Loucy (cell line): ENCODE measurements around the gene PLEKHG5.

ENCODE experiments used
- EZH2phosphoT487 ChIP-seq: fragments of 200-600 bp; IDR thresholded peaks from 2 replicates; pipeline ENCODE4 v1.6.1; 2018; ENCODE audit warnings: antibody characterized with exemption, mild to moderate bottlenecking, moderate library complexity, borderline replicate concordance
- TF ChIP-seq, protein P1 (sequence below): fragments of 200-600 bp; sonication (generic); conservative IDR thresholded peaks from 2 replicates; pipeline ENCODE4 v1.5.1; 2014; ENCODE audit warnings: mild to moderate bottlenecking, antibody characterized with exemption, low read length

DNA sequence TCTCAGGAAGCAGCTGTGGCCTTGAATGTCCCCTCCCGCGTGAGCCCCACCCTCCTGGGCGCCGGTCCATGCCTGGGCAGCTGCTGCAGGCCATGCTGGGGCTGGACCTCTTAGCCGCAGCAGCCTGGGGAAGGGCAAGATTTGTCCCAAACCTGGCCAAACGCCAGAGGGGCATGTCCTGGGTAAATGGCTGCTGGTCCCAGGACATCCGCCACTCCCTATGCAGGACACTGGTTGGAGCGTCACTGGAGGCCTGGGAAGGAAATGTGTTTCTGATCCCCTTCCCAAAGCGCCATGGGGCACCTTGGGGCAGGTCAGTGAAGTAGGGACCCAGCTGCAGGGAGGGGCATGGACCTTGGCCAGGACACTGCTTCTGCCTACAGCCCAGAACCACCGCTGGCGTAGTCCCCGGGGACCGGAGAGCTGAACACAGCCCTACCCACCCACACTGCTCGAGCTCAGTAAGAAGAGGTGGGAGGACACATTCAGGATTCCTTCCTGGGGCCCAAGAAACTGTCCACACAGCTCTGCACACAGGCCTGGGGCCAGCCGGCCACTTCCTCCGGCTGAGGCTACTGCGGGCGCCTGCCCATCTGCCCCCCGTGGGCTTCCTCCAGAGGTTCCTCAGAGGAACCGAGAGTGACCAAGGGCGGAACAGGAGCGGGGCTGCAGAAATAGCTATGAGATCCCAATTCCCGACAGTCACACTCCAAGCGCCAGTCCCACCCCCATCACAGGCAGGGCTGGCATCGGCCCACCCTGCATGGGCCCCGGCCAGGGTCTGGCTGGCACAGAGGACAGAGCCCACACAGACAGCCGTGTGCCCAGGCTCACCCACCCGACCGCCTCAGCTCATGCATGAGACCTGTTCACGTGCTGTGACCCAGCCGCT, 10.8 kb upstream of the PLEKHG5 start:
- TF ChIP-seq, protein P1, sequence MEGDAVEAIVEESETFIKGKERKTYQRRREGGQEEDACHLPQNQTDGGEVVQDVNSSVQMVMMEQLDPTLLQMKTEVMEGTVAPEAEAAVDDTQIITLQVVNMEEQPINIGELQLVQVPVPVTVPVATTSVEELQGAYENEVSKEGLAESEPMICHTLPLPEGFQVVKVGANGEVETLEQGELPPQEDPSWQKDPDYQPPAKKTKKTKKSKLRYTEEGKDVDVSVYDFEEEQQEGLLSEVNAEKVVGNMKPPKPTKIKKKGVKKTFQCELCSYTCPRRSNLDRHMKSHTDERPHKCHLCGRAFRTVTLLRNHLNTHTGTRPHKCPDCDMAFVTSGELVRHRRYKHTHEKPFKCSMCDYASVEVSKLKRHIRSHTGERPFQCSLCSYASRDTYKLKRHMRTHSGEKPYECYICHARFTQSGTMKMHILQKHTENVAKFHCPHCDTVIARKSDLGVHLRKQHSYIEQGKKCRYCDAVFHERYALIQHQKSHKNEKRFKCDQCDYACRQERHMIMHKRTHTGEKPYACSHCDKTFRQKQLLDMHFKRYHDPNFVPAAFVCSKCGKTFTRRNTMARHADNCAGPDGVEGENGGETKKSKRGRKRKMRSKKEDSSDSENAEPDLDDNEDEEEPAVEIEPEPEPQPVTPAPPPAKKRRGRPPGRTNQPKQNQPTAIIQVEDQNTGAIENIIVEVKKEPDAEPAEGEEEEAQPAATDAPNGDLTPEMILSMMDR: no peak
- no peak for TF ChIP-seq EZH2phosphoT487
